Neural progenitor cell (in vitro differentiated cells): Measurements from ENCODE around the gene BOC. TPM values are rescaled to one million over a fixed set of nuclear protein-coding genes. Genes with fewer than 3 reads are reported as not detected.
A peak's percentile ranks its signal among the peaks of the same experiment; 100 is the strongest.

Source experiments
- DNase-seq: peaks from one replicate; pipeline ENCODE4 v3.0.0-alpha.2; 2016; ENCODE audit warnings: low spot score
- H2AFZ ChIP-seq: fragments of 200-600 bp; sonication (generic); replicated peaks from 2 replicates; pipeline ENCODE4 v1.6.1; 2016; ENCODE audit warnings: antibody characterized with exemption
- H3F3A ChIP-seq: fragments of 200-600 bp; sonication (generic); 2 replicates; pipeline ENCODE4 v1.6.1; 2016; ENCODE audit warnings: antibody characterized with exemption, low read depth
- H3K27ac ChIP-seq: fragments of 200-600 bp; sonication (generic); 2 replicates; pipeline ENCODE4 v1.5.1; 2016; ENCODE audit warnings: mild to moderate bottlenecking
- H3K27me3 ChIP-seq: fragments of 200-600 bp; sonication (generic); 2 replicates; pipeline ENCODE4 v1.6.1; 2016; ENCODE audit warnings: mild to moderate bottlenecking, moderate library complexity
- H3K36me3 ChIP-seq: fragments of 200-600 bp; sonication (generic); 2 replicates; pipeline ENCODE4 v1.5.1; 2016
- H3K4me1 ChIP-seq: fragments of 200-600 bp; sonication (generic); 2 replicates; pipeline ENCODE4 v1.6.1; 2016; ENCODE audit warnings: mixed run types
- H3K4me2 ChIP-seq: fragments of 200-600 bp; sonication (generic); 2 replicates; pipeline ENCODE4 v1.6.1; 2016
- H3K4me3 ChIP-seq: fragments of 200-600 bp; sonication (generic); 2 replicates; pipeline ENCODE4 v1.5.1; 2016
- H3K79me2 ChIP-seq: fragments of 200-600 bp; sonication (generic); 2 replicates; pipeline ENCODE4 v1.6.1; 2016; ENCODE audit warnings: low read depth
- H3K9ac ChIP-seq: fragments of 200-600 bp; sonication (generic); 2 replicates; pipeline ENCODE4 v1.6.1; 2016
- H3K9me3 ChIP-seq: fragments of 200-600 bp; sonication (generic); 2 replicates; pipeline ENCODE4 v1.5.1; 2016; ENCODE audit warnings: low read depth
- H4K20me1 ChIP-seq: fragments of 200-600 bp; sonication (generic); 2 replicates; pipeline ENCODE4 v1.6.1; 2016; ENCODE audit warnings: low read depth
- H3K27ac Mint-ChIP-seq: 3 replicates; pipeline ENCODE4 v1.8.0; 2021; ENCODE audit warnings: mixed read lengths
- H3K27me3 Mint-ChIP-seq: 2 replicates; pipeline ENCODE4 v1.8.0; 2022; ENCODE audit warnings: low read depth, mild to moderate bottlenecking, inconsistent platforms, moderate library complexity, mixed read lengths; ENCODE audit not compliant: insufficient read depth
- H3K36me3 Mint-ChIP-seq: 3 replicates; pipeline ENCODE4 v1.8.0; 2021; ENCODE audit warnings: mixed read lengths
- H3K4me1 Mint-ChIP-seq: 3 replicates; pipeline ENCODE4 v1.8.0; 2021; ENCODE audit warnings: mixed read lengths
- H3K4me3 Mint-ChIP-seq: 3 replicates; pipeline ENCODE4 v1.8.0; 2021; ENCODE audit warnings: mild to moderate bottlenecking, moderate library complexity, mixed read lengths
- H3K9me3 Mint-ChIP-seq: 3 replicates; pipeline ENCODE4 v1.8.0; 2020; ENCODE audit warnings: mixed read lengths
- CTCF ChIP-seq: fragments of 200-600 bp; sonication (generic); IDR thresholded peaks from 2 replicates; pipeline ENCODE4 v1.5.1; 2017; ENCODE audit warnings: antibody characterized with exemption, mild to moderate bottlenecking
- EZH2 ChIP-seq: fragments of 200-600 bp; sonication (generic); IDR thresholded peaks from 2 replicates; pipeline ENCODE4 v1.6.1; 2017; ENCODE audit warnings: antibody characterized with exemption, mild to moderate bottlenecking, moderate library complexity
- EZH2phosphoT487 ChIP-seq: fragments of 200-600 bp; sonication (generic); IDR thresholded peaks from 2 replicates; pipeline ENCODE4 v1.6.1; 2017; ENCODE audit warnings: antibody characterized with exemption
- total RNA-seq: library from RNA; depleted of rRNA; stranded (reverse); fragments of >200 nt; gene quantifications from 2 replicates; pipeline ENCODE4 v1.2.3, GENCODE V29; 2015; ENCODE audit warnings: low replicate concordance

Gene BOC
- total RNA-seq, 1 donor from 2014 or later = 35.2 TPM

GRCh38 chr3:113295463-113295862 lies 84.1 kb downstream of the BOC start:
- Mint-ChIP-seq H3K4me1 (peaks cover 17% of the 10 kb centered on the region), H3K9me3 (no peaks in the 10 kb centered on the region), H3K27ac (no peak overlapping the region), H3K27me3 (peaks cover 3% of the 10 kb centered on the region), H3K4me3 (no peak overlapping the region), H3K36me3 (no peaks in the 10 kb centered on the region)
- H3F3A ChIP-seq = no peaks in the 10 kb centered on the region
- DNase-seq = no peak
- H3K9me3 ChIP-seq = no peaks in the 10 kb centered on the region
- no peaks in the 10 kb centered on the region for H3K27me3 ChIP-seq
- no peak overlapping the region for H2AFZ ChIP-seq
- H3K4me3 ChIP-seq = no peak overlapping the region
- no peak for TF ChIP-seq EZH2
- no peak for TF ChIP-seq CTCF
- no peak for TF ChIP-seq EZH2phosphoT487
- H4K20me1 ChIP-seq = no peaks in the 10 kb centered on the region
- no peak overlapping the region for H3K4me2 ChIP-seq
- peaks cover 18% of the 10 kb centered on the region for H3K4me1 ChIP-seq
- H3K79me2 ChIP-seq = no peaks in the 10 kb centered on the region
- H3K9ac ChIP-seq = no peak overlapping the region
- H3K27ac ChIP-seq = no peak overlapping the region
- no peaks in the 10 kb centered on the region for H3K36me3 ChIP-seq

GRCh38 chr3:113297287-113297686 lies 85.9 kb downstream of the BOC start:
- Histone ChIP-seq H3K27me3 (no peaks in the 10 kb centered on the region), H3K9me3 (no peaks in the 10 kb centered on the region), H3K27ac (no peak overlapping the region), H3K9ac (no peak overlapping the region), H4K20me1 (no peaks in the 10 kb centered on the region), H3K36me3 (no peaks in the 10 kb centered on the region), H3K4me3 (no peak overlapping the region), H2AFZ (peak overlapping the region; percentile 58), H3K4me1 (peaks cover 8% of the 10 kb centered on the region), H3K79me2 (no peaks in the 10 kb centered on the region), H3K4me2 (no peak overlapping the region), H3F3A (no peaks in the 10 kb centered on the region)
- Mint-ChIP-seq H3K27ac (peak overlapping the region; percentile 77), H3K9me3 (no peaks in the 10 kb centered on the region), H3K4me3 (no peak overlapping the region), H3K4me1 (peaks cover 10% of the 10 kb centered on the region), H3K36me3 (peaks cover 2% of the 10 kb centered on the region), H3K27me3 (peaks cover 3% of the 10 kb centered on the region)
- TF ChIP-seq EZH2phosphoT487 (no peak), EZH2 (no peak), CTCF (no peak)
- DNase-seq = no peak

GRCh38 chr3:113297841-113298240 lies 86.5 kb downstream of the BOC start:
- Histone ChIP-seq H3K4me1 (peaks cover 8% of the 10 kb centered on the region), H4K20me1 (no peaks in the 10 kb centered on the region), H3K79me2 (no peaks in the 10 kb centered on the region), H3K27ac (no peak overlapping the region), H3K4me2 (no peak overlapping the region), H3K4me3 (no peak overlapping the region), H3K36me3 (no peaks in the 10 kb centered on the region), H3K9me3 (no peaks in the 10 kb centered on the region), H3K27me3 (no peaks in the 10 kb centered on the region), H2AFZ (peak overlapping the region; percentile 58), H3F3A (no peaks in the 10 kb centered on the region), H3K9ac (no peak overlapping the region)
- no peak for DNase-seq
- H3K27me3 Mint-ChIP-seq = peaks cover 3% of the 10 kb centered on the region
- peak overlapping the region; percentile 77 for H3K27ac Mint-ChIP-seq
- TF ChIP-seq EZH2 = no peak
- no peak for TF ChIP-seq EZH2phosphoT487
- no peak for TF ChIP-seq CTCF
- no peaks in the 10 kb centered on the region for H3K9me3 Mint-ChIP-seq
- peaks cover 10% of the 10 kb centered on the region for H3K4me1 Mint-ChIP-seq
- H3K4me3 Mint-ChIP-seq = no peak overlapping the region
- H3K36me3 Mint-ChIP-seq = peaks cover 4% of the 10 kb centered on the region
